VCaP (cell line): Measurements from ENCODE around the gene CCDC66.

Experiments used
- H3K27ac ChIP-seq: fragments of 450-650 bp; 2 replicates; pipeline ENCODE4 v1.5.1; 2017
- CTCF ChIP-seq: fragments of 450-650 bp; conservative IDR thresholded peaks from 2 replicates; pipeline ENCODE4 v1.5.1; 2017; ENCODE audit warnings: mild to moderate bottlenecking, moderate library complexity

Gene CCDC66

DNA sequence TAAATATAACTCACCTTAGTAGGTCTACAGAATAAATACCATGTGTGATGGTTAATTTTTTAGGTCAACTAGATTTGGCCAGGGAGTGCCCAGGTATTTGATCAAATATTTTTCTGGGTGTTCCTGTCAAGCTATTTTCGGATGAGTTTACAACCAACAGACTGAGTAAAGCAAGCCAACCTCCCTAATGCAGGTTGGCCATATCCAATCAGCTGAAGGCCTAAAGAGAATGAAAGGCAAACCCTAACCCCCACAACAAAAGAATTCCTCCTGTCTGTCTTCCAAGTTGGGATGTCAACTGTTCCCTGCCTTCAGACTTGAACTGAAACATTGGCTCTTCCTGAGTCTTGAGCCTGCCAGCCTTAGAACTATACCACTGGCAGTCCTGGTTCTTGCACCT is 97.5 kb downstream of the CCDC66 start:
- H3K27ac ChIP-seq = no peak overlapping the region
- TF ChIP-seq CTCF = no peak

DNA sequence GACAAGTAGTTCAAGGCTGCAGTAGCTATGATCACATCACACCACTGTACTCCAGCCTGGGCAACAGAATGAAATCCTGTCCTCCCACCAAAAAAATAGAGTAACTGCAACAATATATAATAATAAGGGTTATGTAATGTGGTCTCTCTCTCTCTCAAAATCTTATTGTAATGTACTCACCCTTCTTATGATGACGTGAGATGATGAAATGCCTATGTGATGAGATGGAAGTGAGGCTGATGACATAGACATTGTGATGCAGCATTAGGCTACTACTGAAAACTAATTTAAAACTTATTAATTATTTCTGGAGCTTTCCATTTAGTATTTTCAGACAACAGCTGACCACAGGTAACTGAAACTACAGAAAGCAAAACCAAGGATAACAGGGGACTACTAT is 98.7 kb downstream of the CCDC66 start:
- no peak for TF ChIP-seq CTCF
- no peak overlapping the region for H3K27ac ChIP-seq

- H3K27ac ChIP-seq = no peak overlapping the region
- TF ChIP-seq CTCF = no peak
Measured at GRCh38 chr3:56664823-56665222, 107.8 kb downstream of the CCDC66 start.

DNA sequence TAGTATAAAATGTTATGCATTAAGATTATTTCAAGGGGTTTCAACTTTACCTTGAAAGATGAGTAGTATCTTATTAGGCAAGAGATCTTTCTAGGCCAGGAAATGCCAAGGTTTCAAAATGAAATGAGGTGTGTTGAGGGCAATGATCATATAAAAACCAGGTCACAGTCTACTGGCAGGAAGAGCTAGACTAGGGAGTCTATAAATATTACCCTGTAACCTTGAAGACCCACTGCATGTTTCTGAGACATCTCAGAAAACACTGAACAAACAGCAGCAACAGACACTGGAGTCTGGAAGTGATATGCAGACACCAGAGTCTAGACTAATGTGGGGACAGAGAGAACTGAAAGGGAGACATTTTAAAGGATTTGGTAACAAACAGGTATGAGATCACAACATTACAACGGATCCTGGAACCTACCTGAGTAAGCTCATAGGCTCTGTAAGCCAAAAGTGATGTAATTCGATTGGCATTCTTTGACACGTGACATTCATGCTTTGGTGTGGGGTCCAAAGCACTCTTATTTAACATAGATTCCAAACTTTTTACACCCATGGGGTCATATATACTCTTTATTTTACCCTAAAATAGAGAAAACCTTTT is 111.1 kb downstream of the CCDC66 start:
- TF ChIP-seq CTCF = no peak
- H3K27ac ChIP-seq = no peak overlapping the region
